ENCODE results near the gene DDX54. TPM values are rescaled to one million over a fixed set of nuclear protein-coding genes. Genes with fewer than 3 reads are reported as not detected.

DDX54 gene
- total RNA-seq, 1 experiment from 2014 or later, result 83.0 TPM

GRCh38 chr12:113152835-113153814 lies 32.2 kb downstream of the DDX54 start:
- peak overlapping the region; percentile 94 for H3K18ac ChIP-seq (ENCODE audit: insufficient read length, low read depth, low read length)
- no peak overlapping the region for H2BK5ac ChIP-seq (ENCODE audit: insufficient read length, low read length)
- no peak overlapping the region for H3T11ph ChIP-seq (ENCODE audit: low read length)
- no peaks in the 10 kb centered on the region for H3K9me3 ChIP-seq (ENCODE audit: control insufficient read depth, low read depth, low read length)
- H2AFZ ChIP-seq (ENCODE audit: low read length), result no peak overlapping the region
- H3K23ac ChIP-seq (ENCODE audit: insufficient read length, low read depth, low read length), result no peak overlapping the region
- H2BK15ac ChIP-seq (ENCODE audit: low read depth, low read length), result peak overlapping the region; percentile 33; the same call in 1 of the 2 replicates
- Mint-ChIP-seq H3K4me3 (peak overlapping the region; percentile 53 to 69), H3K36me3 (ENCODE audit: insufficient read depth in 1 of 3, low read depth in 3 of 3) (peaks cover under 1 to 18% (median 10%) of the 10 kb centered on the region in 3 experiments; a peak in 5 of 7 replicates), H3K9me3 (no peaks in the 10 kb centered on the region; a peak in 2 of 5 replicates), H3K27ac (no peak overlapping the region), H3K4me1 (peaks cover 15 to 26% of the 10 kb centered on the region in 2 experiments), H3K27me3 (ENCODE audit: low read depth) (peaks cover 71% of the 10 kb centered on the region)
- TF ChIP-seq CTCF (conservative IDR thresholded peaks at IDR 0.05), result peak; percentile 51; the same call in 2 of the 3 replicates
- peaks cover 3% of the 10 kb centered on the region; the same call in 1 of the 2 replicates for H3K4me1 ChIP-seq (ENCODE audit: insufficient read depth, low read length)
- H3K14ac ChIP-seq (ENCODE audit: insufficient read depth, low read length), result peak overlapping the region; percentile 92
- H3K9ac ChIP-seq (ENCODE audit: extremely low read depth, insufficient read length, low read length), result peak overlapping the region; percentile 30
- no peak overlapping the region for H3K27ac ChIP-seq (ENCODE audit: insufficient read length, low read depth, low read length)
- H3K79me2 ChIP-seq (ENCODE audit: insufficient read depth, low read length), result no peaks in the 10 kb centered on the region
- H3K56ac ChIP-seq (ENCODE audit: insufficient read length, low read depth, low read length), result no peak overlapping the region
- peak overlapping the region; percentile 73 for H3K4me2 ChIP-seq (ENCODE audit: insufficient read depth, insufficient read length, low read length)
- no CpG with 5 or more reads among the region's 70 CpGs for WGBS (ENCODE audit: extremely low coverage, insufficient read length, low lambda C conversion rate)
- no peaks in the 10 kb centered on the region for H4K20me1 ChIP-seq (ENCODE audit: control insufficient read depth, insufficient read depth, insufficient read length)
- H3K23me2 ChIP-seq (ENCODE audit: insufficient read length, low read depth, low read length, poor library complexity, severe bottlenecking), result peaks cover 11% of the 10 kb centered on the region
- DNase-seq, result peak; percentile 88
- peak overlapping the region; percentile 19 for H2BK12ac ChIP-seq (ENCODE audit: insufficient read length, low read depth, low read length)
- no peak overlapping the region for H4K8ac ChIP-seq (replicated peaks; ENCODE audit: insufficient read length, low read depth, low read length)
- H3K27me3 ChIP-seq (ENCODE audit: insufficient read depth, low read length), result peaks cover 14% of the 10 kb centered on the region; the same call in 1 of the 2 replicates
- no peak overlapping the region for H4K91ac ChIP-seq (ENCODE audit: insufficient read length, low read depth, low read length)
- H4K5ac ChIP-seq (ENCODE audit: insufficient read length, low read depth, low read length), result no peak overlapping the region
- H3K4ac ChIP-seq (ENCODE audit: low read depth, low read length), result no peak overlapping the region
- H2BK20ac ChIP-seq (ENCODE audit: low read depth, low read length, poor library complexity, severe bottlenecking), result no peak overlapping the region
- no peaks in the 10 kb centered on the region for H3K79me1 ChIP-seq (ENCODE audit: insufficient read depth, low read depth, low read length, poor library complexity, severe bottlenecking)
- H2AK5ac ChIP-seq (ENCODE audit: insufficient read length, low read length), result no peak overlapping the region
- H2BK120ac ChIP-seq (ENCODE audit: low read depth, low read length, poor library complexity, severe bottlenecking), result no peak overlapping the region
